GM23338 (cell line): ENCODE results near the gene RPS21. TPM values are rescaled to one million over a fixed set of nuclear protein-coding genes. Genes with fewer than 3 reads are reported as not detected.

Source experiments
- ATAC-seq: fragments of 200-7000 bp; cut with Tn5 transposase; 3 replicates; pipeline ENCODE4 v1.9.1; 2020
- DNase-seq: peaks from one replicate; pipeline ENCODE4 v3.0.0-alpha.2; 2015; ENCODE audit warnings: low spot score
- H2AFZ ChIP-seq: fragments of 200-600 bp; sonication (generic); 2 replicates; pipeline ENCODE4 v1.8.0; 2016; ENCODE audit warnings: antibody characterized with exemption, mild to moderate bottlenecking, moderate library complexity
- H3F3A ChIP-seq: fragments of 200-600 bp; sonication (generic); replicated peaks from 2 replicates; pipeline ENCODE4 v1.8.0; 2017; ENCODE audit warnings: antibody characterized with exemption, mixed run types, low read depth
- H3K27ac ChIP-seq: fragments of 200-600 bp; sonication (generic); 2 replicates; pipeline ENCODE4 v1.6.1; 2016; ENCODE audit warnings: low read depth
- H3K27me3 ChIP-seq: fragments of 200-600 bp; sonication (generic); 2 replicates; pipeline ENCODE4 v1.8.0; 2016; ENCODE audit warnings: mild to moderate bottlenecking, mixed run types, moderate library complexity; ENCODE audit not compliant: insufficient read depth
- H3K36me3 ChIP-seq: fragments of 200-600 bp; sonication (generic); 2 replicates; pipeline ENCODE4 v1.8.0; 2016; ENCODE audit warnings: mild to moderate bottlenecking; ENCODE audit not compliant: insufficient read depth
- H3K4me1 ChIP-seq: fragments of 200-600 bp; sonication (generic); 2 replicates; pipeline ENCODE4 v1.8.0; 2016; ENCODE audit warnings: mild to moderate bottlenecking, moderate library complexity; ENCODE audit not compliant: insufficient read depth
- H3K4me2 ChIP-seq: fragments of 200-600 bp; sonication (generic); 2 replicates; pipeline ENCODE4 v1.7.1; 2017; ENCODE audit warnings: mixed run types
- H3K4me3 ChIP-seq: fragments of 200-600 bp; sonication (generic); 2 replicates; pipeline ENCODE4 v1.6.1; 2016; ENCODE audit warnings: mixed run types
- H3K79me2 ChIP-seq: fragments of 200-600 bp; sonication (generic); replicated peaks from 2 replicates; pipeline ENCODE4 v1.8.0; 2017; ENCODE audit warnings: mild to moderate bottlenecking; ENCODE audit not compliant: insufficient read depth
- H3K9me2 ChIP-seq: fragments of 200-600 bp; sonication (generic); 2 replicates; pipeline ENCODE4 v1.8.0; 2017; ENCODE audit not compliant: insufficient read depth
- H4K20me1 ChIP-seq: fragments of 200-600 bp; sonication (generic); replicated peaks from 2 replicates; pipeline ENCODE4 v1.8.0; 2017; ENCODE audit warnings: mild to moderate bottlenecking; ENCODE audit not compliant: insufficient read depth
- H3K27ac Mint-ChIP-seq: 2 replicates; pipeline ENCODE4 v1.8.0; 2020; ENCODE audit warnings: inconsistent platforms, mild to moderate bottlenecking, moderate library complexity, mixed read lengths
- H3K27me3 Mint-ChIP-seq: 3 replicates; pipeline ENCODE4 v1.8.0; 2022; ENCODE audit warnings: low read depth, mild to moderate bottlenecking, moderate library complexity, mixed read lengths, inconsistent platforms; ENCODE audit not compliant: insufficient read depth, poor library complexity
- H3K36me3 Mint-ChIP-seq: 3 replicates; pipeline ENCODE4 v1.8.0; 2021; ENCODE audit warnings: low read depth, mild to moderate bottlenecking, inconsistent platforms, moderate library complexity, mixed read lengths
- H3K4me1 Mint-ChIP-seq: 3 replicates; pipeline ENCODE4 v1.8.0; 2020; ENCODE audit warnings: mild to moderate bottlenecking, inconsistent platforms, mixed read lengths
- H3K4me3 Mint-ChIP-seq: 3 replicates; pipeline ENCODE4 v1.8.0; 2021; ENCODE audit warnings: moderate library complexity, mild to moderate bottlenecking, inconsistent platforms, mixed read lengths
- H3K9me3 Mint-ChIP-seq: 3 replicates; pipeline ENCODE4 v1.8.0; 2020; ENCODE audit warnings: moderate library complexity, mild to moderate bottlenecking, inconsistent platforms, mixed read lengths
- CREB1 ChIP-seq: fragments of 250-450 bp; sonication (Bioruptor Pico); IDR thresholded peaks from 2 replicates; pipeline ENCODE4 v1.5.0; 2020; ENCODE audit warnings: low read depth, mild to moderate bottlenecking, moderate library complexity
- CTCF ChIP-seq, 2 experiments: fragments of 200-600 bp in 1 of 2; sonication (generic) in 1 of 2; conservative IDR thresholded peaks; 2 replicates each; pipeline versions ENCODE4 v1.5.1 to v1.6.1; 2016 to 2017; ENCODE audit warnings: antibody characterized with exemption in 2 of 2, low read depth in 2 of 2, mild to moderate bottlenecking in 2 of 2, moderate library complexity in 1 of 2
- ETS1 ChIP-seq: IDR thresholded peaks from 2 replicates; pipeline ENCODE4 v1.6.1; 2016; ENCODE audit warnings: antibody characterized with exemption
- EZH2 ChIP-seq: fragments of 200-600 bp; sonication (generic); IDR thresholded peaks from one replicate; pipeline ENCODE4 v1.8.0; 2017; ENCODE audit warnings: antibody characterized with exemption, mild to moderate bottlenecking, low read depth; ENCODE audit not compliant: unreplicated experiment
- EZH2phosphoT487 ChIP-seq: fragments of 200-600 bp; sonication (generic); IDR thresholded peaks from one replicate; pipeline ENCODE4 v1.8.1; 2018; ENCODE audit warnings: antibody characterized with exemption; ENCODE audit not compliant: unreplicated experiment
- JUNB ChIP-seq: IDR thresholded peaks from one replicate; pipeline ENCODE4 v1.6.1; 2016; ENCODE audit warnings: antibody characterized with exemption; ENCODE audit not compliant: unreplicated experiment
- NANOG ChIP-seq: IDR thresholded peaks from 2 replicates; pipeline ENCODE4 v1.6.1; 2016; ENCODE audit warnings: antibody characterized with exemption, borderline replicate concordance
- POLR2AphosphoS5 ChIP-seq: IDR thresholded peaks from 2 replicates; pipeline ENCODE4 v1.6.1; 2016; ENCODE audit warnings: antibody characterized with exemption, low read depth
- REST ChIP-seq: IDR thresholded peaks from one replicate; pipeline ENCODE4 v1.6.1; 2018; ENCODE audit warnings: antibody characterized with exemption; ENCODE audit not compliant: unreplicated experiment
- STAT1 ChIP-seq: IDR thresholded peaks from one replicate; pipeline ENCODE4 v1.6.1; 2016; ENCODE audit warnings: antibody characterized with exemption; ENCODE audit not compliant: unreplicated experiment
- ZNF114 ChIP-seq: fragments of 250-450 bp; sonication (Bioruptor Pico); IDR thresholded peaks from 2 replicates; pipeline ENCODE4 v1.5.0; 2020; ENCODE audit warnings: mild to moderate bottlenecking, moderate library complexity
- ZNF331 ChIP-seq: fragments of 250-450 bp; sonication (Bioruptor Pico); IDR thresholded peaks from 2 replicates; pipeline ENCODE4 v1.5.0; 2020; ENCODE audit warnings: low read depth, mild to moderate bottlenecking, moderate library complexity
- ZNF462 ChIP-seq: fragments of 250-450 bp; sonication (Bioruptor Pico); IDR thresholded peaks from 2 replicates; pipeline ENCODE4 v1.5.0; 2020; ENCODE audit warnings: mild to moderate bottlenecking, moderate library complexity
- polyA plus RNA-seq: library from polyadenylated mRNA; unstranded; fragments of >200 nt; fragmentation: Nextera tagmentation; extraction: Ambion mirVana; gene quantifications from 2 replicates; pipeline ENCODE4 v1.2.1, GENCODE V29; 2016
- total RNA-seq: library from RNA; depleted of rRNA; stranded (reverse); fragments of >200 nt; shearing (Covaris generic); gene quantifications from 2 replicates; pipeline ENCODE4 v1.2.3, GENCODE V29; 2014

RPS21 gene
- total and polyA plus RNA-seq, 2 experiments from 2014 or later: 759 to 2,298 TPM

GRCh38 chr20:62405981-62406513, 19.1 kb downstream of the RPS21 start (continued):
- TF ChIP-seq CREB1: no peak
- TF ChIP-seq STAT1: no peak

DNA sequence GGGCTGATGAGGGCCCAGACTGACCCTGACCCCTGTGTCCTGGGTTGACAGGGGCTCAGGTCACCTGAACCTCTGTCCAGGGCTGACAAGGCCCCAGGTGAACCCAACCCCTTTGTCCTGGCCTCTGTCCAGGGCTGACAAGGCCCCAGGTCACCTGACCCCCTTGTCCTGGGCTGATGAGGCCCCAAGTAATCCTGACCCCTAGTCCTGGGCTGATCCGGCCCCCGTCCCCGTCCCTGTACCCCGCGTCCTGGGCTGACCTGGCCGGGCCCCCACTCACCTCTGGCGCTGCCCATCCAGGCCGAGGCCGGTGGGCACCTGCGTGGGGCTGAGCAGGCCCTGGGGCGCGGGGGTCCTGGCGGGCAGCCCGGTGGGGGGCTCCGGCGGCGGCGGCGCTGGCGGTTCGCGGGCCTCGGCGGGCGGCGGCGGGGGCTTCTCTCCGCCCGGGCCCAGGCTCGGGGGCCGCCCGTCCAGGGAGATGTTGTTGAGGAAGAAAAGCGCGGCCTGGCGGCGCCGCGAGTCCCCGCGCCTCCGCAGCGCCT, 19.8 kb downstream of the RPS21 start:
- ATAC-seq (no peak), DNase-seq (no peak)
- H3K9me2 ChIP-seq: no peaks in the 10 kb centered on the region
- no peaks in the 10 kb centered on the region for H3K36me3 Mint-ChIP-seq
- H2AFZ ChIP-seq: no peak overlapping the region
- H3K36me3 ChIP-seq: no peaks in the 10 kb centered on the region
- H3K4me3 Mint-ChIP-seq: peak overlapping the region; percentile 72
- no peak overlapping the region for H3K27ac ChIP-seq
- H3F3A ChIP-seq: no peaks in the 10 kb centered on the region
- H3K79me2 ChIP-seq: no peaks in the 10 kb centered on the region
- peak overlapping the region; percentile 62 for H3K4me3 ChIP-seq
- H4K20me1 ChIP-seq: no peaks in the 10 kb centered on the region; the same call in 1 of the 2 replicates
- TF ChIP-seq EZH2phosphoT487: no peak
- TF ChIP-seq ZNF462 (CRISPR knock-in tag): no peak
- TF ChIP-seq CTCF (conservative IDR thresholded peaks at IDR 0.05; ENCODE audit: low read depth in 2 of 2): no peak
- no peak for TF ChIP-seq EZH2
- no peak for TF ChIP-seq NANOG
- TF ChIP-seq ZNF114 (CRISPR knock-in tag): no peak
- no peak for TF ChIP-seq JUNB
- TF ChIP-seq REST: no peak
- no peak for TF ChIP-seq CREB1
- no peak for TF ChIP-seq ETS1
- no peak for TF ChIP-seq POLR2AphosphoS5
- no peak for TF ChIP-seq ZNF331 (CRISPR knock-in tag)
- no peak for TF ChIP-seq STAT1
- H3K27me3 Mint-ChIP-seq: peaks cover 11% of the 10 kb centered on the region
- H3K9me3 Mint-ChIP-seq: no peaks in the 10 kb centered on the region
- H3K4me2 ChIP-seq: peak overlapping the region; percentile 82
- H3K4me1 Mint-ChIP-seq: peaks cover 9% of the 10 kb centered on the region
- H3K27ac Mint-ChIP-seq: no peak overlapping the region
- no peaks in the 10 kb centered on the region for H3K27me3 ChIP-seq
- H3K4me1 ChIP-seq: no peaks in the 10 kb centered on the region; the same call in 1 of the 2 replicates
